GM19397 (cell line): ENCODE data around the gene MRTFA.
"Not testable (repeated sequence)": the region's sequence is repeated elsewhere in the genome, so short reads cannot be mapped to it uniquely, and the experiment has no call there.

Experiments
- ATAC-seq: cut with Tn5 transposase; IDR thresholded peaks from one replicate; pipeline ENCODE4 v1.9.1; 2021; ENCODE audit warnings: mild to moderate bottlenecking, moderate library complexity; ENCODE audit not compliant: unreplicated experiment

The MRTFA gene

DNA sequence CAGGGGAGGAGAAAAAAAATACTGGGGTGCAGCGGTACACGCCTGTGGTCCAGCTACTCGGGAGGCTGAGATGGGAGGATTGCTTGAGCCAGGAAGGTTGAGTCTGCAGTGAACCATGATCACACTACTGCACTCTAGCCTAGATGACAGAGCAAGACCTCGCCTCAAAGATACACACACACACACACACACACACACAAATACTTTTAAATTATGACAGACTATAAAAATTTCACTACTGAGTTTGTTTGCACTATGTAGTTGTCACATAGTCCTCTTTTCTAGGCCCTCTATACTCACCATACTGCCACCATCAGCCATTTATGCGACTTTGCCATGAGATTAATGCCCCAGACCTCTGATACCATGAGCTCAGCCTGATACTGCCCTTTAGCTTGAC is 109.6 kb downstream of the MRTFA start:
- ATAC-seq = no peak

DNA sequence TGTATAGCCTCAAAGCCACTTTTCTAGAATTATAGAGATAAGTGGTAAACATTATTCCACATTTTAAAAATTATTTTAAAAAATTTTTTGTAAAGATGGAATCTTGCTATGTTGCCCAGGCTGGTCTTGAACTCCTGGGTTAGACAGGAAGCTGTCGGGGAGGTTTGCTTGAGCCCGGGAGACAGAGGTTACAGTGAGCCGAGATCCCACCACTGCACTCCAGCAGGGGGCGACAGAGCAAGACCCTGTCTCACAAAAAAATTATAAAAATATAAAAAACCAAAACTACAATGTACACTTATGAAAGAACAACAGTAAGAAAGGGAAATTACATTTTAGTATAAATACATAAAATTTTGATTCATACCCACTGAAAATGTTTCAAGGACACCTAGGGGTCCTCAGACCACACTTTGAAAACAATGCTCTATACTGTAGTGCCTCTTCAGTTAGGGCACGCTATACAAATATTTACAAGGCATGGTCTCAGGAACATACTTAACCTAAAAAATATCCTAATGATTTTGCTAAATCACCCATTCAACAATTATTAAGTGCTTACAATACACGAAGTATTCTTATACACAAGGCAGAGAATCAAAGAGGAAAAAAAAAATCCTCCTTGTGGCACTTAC is 111.2 kb downstream of the MRTFA start:
- no peak for ATAC-seq

DNA sequence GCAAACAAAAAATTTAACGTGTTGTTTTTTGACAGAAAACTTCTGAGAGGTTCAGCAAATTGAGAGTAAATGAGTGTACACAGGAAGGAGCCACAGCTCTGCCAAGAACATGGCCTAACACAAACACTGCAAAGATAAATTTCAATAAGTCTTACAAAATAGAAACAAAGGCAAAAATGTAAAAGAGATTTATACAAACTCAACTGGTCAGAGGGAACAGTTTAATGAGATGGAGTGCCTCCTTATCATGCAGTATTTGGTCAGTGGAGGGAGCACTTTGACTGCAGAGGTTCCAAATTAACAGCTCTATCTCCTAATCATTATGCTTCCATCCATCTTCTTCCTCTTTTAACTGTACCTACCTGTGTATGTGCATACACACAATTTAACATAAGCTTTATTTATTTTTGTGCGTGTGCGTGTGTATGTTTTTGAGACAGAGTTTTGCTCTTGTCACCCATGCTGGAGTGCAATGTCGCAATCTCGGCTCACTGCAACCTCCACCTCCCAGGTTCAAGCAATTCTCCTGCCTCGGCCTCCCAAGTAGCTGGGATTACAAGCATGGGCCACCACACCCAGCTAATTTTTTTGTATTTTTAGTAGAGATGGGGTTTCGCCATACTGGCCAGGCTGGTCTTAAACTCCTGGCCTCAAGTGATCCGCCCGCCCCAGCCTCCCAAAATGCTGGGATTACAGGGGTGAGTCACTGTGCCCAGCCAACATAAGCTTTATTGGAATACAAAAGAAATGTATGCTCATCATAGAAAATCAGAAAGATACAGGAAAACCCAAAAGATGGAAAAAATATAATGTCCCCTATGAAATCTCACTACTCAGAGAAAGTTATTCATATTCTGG is 111.9 kb downstream of the MRTFA start:
- ATAC-seq = no peak

DNA sequence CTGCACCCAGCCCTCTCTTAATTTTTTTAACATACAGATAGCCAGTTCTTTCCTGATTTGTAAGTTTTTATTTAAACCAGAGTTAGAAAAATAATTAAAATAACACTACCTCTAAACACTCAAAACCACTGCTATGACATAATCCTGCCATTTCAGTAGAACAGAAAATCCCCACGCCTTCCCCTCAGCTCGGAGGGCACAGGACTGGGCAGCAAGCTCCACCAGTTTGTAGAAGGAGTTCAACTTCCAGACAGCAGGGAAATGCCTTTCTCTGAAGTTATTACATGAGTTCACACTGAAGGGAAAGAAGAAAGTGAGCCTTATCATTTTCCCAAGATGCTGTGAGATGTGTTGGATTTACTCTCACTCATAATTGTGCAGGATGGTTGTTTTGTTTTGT is 114.4 kb downstream of the MRTFA start:
- no peak for ATAC-seq

DNA sequence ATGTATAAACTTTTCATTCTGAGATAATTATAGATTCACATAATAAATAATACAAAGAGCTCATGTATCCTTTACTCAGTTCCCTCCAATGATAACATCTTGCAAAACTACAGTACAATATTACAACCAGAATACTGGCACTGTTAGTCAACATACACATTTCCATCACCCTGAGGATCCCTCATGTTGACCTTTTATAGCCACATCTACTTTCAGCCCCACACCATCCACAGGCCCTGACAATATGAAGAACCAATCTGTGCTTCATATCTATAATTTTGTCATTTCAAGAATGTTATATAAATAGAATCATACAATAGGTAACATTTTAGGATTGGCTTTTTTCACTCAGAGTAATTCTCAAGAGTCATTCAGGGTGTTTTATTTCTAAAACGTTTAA is 115.5 kb downstream of the MRTFA start:
- no peak for ATAC-seq

DNA sequence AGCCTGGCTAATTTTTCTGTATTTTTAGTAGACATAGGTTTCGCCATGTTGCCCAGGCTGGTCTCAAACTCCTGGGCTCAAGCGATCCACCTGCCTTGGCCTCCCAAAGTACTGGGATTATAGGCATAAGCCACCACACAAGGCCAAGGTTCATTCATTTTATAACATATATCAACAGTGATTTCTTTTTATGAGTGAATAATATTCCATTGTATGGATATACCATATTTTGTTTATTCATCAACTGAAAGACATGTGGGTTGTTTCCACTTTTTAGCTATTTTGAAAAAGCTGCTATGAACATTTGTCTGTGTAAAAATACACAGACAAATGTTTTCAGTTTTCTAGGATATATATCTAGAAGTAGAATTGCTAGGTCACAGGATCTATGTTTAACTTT is 116.0 kb downstream of the MRTFA start:
- no peak for ATAC-seq

DNA sequence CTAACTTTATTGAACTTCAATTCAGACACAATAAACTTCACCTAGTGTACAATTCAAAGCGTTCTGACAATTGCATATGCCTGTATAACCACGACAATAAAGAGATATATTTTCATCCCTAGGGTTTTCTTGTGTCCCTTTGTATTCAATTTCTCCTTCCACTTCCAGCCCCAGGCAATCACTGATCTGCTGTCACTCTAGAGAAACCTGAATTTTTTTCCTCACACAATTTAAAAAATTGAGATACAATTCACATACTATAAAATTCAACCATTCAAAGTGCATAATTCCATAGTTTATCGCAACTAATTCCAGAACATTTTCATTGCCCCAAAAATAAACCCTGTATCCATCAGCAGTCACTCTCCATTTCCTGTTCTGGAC is 116.6 kb downstream of the MRTFA start:
- no peak for ATAC-seq

DNA sequence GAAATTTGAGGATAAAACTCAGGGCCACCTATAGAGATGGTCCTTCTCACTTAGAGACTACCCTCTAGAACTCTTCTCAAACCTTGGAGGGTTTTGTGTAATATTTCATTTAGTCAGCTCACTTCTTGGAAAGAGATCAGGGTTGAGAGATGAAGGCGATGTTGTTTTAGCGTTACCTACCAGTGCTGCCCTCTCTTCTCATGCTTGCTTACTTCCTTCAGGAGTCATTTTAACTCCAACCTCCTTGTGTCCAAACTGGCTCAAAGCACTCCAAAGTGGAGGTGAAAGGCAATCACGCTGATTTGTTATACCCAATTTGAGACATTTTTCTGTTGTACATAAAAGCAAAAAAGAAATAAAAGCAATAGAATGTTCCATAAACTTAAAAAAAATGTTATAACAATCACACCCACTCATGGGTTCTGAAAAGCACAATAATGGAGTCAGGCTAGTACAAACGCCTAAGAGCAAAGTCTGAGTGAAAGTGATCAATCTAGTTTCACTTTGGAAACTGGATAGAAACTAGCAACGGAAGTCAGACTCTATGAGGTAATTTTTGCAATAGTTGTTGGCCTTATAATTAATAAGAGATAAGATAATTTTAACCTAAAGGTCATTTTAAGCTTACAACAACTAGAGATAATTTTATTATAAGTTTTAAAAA is 117.1 kb downstream of the MRTFA start:
- no peak for ATAC-seq

DNA sequence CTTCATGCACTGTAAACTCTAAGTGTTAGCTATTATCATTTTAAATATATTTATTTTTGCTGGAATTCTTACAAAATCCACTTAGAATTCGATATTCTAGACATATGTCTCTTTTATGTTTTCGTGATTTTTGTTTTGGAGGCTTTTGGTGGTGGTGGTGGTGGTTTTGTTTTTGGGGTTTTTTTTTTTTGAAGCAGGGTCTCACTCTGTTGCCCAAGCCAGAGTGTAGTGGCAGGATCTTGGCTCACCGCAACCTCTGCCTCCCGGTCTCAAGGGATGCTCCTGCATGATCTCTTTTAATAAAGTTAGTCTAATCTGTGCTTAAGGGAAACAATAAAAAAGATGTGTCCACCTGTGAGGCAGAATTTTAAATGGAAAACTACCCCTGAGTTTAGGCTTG is 117.7 kb downstream of the MRTFA start:
- ATAC-seq = no peak

DNA sequence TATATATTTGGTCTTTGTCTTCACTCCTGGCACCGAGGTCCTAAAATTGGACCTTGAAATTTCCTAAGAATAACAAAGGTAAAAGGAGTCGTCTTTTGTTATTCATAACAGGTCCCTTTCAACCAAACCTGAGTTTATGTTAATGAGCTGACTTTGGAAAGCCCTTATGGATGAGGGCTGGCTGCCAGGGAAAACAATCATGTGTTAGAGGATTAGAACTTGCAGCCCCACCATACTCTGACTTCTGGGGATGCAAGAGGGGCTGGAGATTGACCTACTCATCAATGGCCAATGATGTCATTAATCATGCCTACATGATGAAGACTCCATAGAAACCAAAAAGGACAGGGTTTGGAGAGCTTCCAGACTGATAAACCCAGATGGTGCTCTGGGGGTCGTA is 118.9 kb downstream of the MRTFA start:
- ATAC-seq = no peak

DNA sequence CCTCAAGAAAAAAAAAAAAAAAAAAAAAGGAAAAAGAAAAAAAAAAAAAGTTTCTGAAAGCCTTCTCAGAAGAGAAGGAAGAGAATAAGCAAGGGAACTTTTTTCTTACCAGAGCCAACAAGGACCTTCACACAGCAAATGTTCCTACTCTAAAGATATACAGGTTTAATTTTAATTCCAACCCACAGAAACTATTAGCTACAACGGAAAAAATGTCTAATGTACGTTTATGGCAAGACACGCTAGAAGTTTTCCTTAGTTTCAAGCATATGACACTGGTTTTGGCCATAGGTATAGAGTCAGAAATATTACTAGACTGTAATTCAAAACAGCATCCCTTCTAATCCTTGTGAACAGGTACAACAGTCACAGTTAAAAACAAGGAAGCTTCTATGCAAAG is 120.1 kb downstream of the MRTFA start:
- no peak for ATAC-seq

DNA sequence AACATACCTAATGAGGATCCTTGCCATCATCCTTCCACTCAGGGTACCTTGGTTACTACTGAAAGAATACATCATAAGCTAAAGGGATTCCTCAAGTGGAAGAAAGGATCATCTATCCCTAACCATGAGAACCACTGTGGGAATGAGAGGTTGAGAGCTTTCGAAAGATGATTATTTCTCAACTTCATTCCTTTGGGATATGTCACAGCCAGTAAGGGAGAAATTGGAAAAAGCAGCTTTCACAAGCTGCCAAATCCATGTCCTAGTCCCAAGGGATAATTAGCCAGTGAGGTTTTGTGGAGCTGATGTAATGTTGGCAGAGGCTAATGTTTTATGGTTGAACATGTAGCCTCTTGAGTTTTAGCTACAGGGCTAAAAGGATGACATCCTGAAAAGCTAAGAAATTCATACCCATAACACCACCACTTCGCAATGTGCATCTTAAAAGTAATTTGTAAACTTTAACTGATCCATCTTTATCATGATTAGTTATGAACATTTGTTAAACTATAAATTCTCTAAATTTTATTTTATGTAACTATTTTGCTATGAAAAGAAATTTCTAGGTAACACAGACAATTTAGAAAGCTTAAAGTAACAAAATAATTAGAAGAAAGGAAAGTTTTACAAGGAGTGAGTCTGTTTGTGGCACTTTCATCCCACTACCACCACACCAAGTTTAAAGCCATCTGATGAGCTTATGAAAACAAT is 123.9 kb downstream of the MRTFA start:
- no peak for ATAC-seq

DNA sequence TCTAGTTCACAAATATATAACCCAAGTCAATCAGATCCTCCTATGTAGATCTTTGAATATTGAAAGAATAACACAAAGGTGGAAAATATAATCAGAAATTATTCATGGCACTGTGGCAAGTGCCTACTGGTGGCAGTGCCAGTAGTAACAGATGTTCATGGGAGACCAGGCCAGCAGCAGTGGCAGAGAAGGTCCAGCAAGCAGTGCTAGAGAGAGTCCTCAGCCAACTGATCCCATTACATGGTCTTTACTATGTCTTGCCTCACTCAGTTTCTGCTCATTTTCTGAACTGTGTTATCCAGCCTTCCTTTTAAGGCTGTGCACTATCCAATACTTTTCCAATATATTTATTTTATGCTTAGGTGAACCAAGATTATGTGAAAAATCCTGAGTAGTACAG is 124.9 kb downstream of the MRTFA start:
- no peak for ATAC-seq

DNA sequence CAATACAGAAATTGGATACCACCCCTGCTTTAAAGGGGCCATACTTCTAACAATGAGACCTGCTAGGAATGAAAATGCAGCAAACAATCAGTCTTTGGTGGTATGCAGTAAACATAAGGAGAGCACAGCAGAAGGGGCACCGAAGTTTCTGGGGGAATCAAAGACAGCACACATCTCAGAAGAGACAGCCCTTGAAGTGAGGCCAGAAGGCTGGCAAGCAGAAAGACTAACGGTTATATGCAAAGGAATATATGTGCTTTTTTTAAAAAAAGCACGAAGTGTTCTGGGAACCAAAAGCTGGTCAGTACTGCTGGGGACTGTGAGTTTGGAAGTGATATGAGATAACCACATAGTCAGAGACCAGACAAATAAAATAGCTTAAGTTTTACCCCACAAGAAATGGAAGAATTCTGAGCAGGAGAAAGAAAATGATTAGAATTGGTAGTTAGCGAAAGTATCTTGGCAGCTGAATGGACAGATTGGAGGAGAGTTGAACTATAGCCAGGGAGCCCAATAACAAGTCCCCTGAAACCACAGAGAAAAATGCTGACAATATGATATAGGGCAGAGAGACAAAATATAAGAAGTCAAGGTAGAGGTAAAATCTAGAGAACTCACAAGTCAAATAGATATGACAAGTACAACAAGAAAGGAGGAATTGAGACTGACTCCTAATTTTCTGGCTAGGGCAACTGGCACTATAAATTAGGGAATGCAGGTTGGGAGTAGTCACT is 125.7 kb downstream of the MRTFA start:
- ATAC-seq = no peak

DNA sequence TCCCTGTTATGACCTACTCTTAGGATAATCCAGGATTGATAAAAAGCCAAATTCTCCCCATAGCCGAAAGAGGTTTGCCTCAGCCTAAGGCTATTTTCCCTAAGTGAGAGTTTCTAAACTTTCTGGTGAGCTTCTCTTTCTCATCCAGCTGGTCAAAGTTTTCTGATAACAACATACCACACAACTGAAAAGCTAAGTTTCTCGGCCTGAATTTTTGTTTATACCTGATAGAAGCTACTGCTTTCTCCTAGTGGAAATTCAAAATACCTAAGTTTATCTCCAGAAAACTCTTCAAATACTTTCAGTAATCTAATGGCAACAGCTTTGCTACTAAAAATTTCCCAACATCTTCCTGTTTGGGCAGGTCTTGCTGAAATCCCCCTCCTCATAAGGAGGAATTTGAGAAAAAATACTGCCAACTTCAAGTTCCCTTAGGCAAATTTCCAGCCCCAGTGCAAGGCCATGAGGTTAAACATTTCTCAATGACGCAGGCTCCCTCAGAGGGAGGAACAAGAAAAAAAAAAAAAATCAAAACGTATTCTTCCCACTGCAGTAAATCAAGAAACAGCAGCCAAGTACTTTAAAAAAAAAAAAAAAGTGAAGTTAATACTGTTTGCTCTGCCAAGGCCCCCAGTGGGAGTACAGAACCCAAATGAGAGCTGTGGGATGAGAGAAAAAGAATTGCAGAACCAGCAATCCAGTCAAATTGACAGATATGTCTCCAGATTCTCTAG is 127.0 kb downstream of the MRTFA start:
- ATAC-seq = no peak

DNA sequence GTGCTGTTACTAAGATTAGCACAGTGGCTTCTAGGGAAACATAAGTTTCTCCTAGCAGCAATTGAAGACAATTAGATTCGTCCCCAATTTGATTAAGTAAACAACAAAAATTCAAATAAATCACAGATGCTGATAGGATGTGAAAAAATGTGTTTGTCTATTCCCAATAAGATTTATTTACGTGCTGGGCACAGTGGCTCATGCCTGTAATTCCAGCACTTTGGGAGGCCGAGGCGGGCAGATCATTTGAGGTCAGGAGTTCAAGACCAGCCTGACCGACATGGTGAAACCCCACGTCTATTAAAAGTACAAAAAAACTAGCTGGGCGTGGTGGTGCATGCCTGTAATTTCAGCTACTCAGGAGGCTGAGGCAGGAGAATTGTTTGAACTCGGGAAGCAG is 128.5 kb downstream of the MRTFA start:
- ATAC-seq = not testable (repeated sequence)

DNA sequence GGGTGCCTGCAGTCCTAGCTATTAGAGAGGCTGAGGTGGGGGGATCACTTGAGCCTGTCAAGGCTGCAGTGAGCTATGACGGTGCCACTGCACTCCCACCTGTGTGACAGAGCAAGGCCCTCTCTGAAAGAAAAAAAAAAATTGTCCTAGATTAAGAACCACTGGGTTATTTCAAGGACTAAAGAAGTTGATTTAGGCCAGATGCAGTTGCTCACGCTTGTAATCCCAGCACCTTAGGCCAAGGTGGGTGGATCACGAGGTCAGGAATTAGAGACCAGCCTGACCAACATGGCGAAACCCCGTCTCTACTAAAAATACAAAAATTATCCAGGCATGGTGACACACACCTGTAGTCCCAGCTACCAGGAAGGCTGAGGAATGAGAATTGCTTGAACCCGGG is 129.0 kb downstream of the MRTFA start:
- no peak for ATAC-seq

DNA sequence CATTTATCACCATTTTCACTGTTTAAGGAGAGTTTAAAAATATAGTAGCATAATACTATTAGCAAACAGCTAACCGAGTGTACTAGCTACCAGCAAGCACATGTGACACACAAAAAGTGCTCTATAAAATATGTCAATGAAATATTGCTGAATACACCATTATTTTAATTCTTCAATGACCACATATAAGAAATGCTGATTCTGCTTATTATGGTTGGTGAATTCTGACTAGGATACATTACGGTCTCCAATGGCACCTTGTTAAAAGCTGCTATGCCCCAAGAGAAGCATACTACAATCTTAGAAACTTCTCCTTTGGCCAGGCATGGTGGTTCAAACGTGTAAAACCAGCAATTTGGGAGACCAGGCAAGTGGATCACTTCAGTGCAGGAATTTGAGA is 129.8 kb downstream of the MRTFA start:
- no peak for ATAC-seq

DNA sequence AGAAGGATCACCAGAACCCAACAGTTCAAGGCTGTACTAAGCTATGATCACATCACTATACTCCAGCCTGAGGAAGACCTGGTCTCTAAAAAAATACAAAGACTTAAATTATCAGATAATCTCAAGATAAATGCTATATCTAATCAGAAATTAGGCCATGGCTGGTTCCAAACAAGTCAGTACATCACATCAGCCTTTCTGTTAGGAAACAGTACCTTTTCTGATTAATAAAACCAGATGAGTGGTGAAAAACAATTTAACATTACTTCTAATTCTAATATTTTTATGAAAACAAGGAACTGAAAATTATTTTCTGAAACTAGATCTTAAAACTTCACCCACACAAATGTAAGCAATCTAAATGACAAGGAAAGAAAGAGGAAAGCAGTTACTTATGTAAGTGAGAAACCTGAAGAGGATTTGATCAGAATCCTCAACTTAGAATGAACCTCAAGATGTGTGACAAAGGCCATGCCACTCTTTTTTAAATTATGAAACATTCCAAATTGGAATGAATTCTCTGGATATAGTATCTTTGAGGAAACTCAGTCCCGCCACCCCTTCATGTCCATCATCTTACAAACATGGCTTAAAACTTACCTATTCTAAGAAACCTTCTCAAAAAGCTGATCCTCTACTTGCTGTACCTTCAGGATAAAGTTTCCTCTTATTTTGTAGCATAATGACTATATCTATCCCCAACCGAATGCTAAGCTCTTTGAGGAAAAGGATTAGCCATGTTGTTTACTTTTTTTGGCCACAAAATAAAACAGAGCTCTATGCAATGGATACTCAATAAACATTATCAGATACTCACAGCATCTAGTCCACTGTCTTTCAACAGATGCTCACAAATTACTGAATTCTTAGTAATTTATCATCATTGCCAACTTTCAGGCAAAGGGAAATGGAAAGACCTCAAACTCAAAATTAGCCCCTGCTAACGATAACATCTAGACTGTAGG is 132.0 kb downstream of the MRTFA start:
- no peak for ATAC-seq
